Gastroesophageal sphincter (tissue), 4 donors: ENCODE results near the gene EXOC6B. TPM values are rescaled to one million over a fixed set of nuclear protein-coding genes. Genes with fewer than 3 reads are reported as not detected.
A peak's percentile ranks its signal among the peaks of the same experiment; 100 is the strongest.

Experiments
- ATAC-seq: fragments of 150-250 bp; one replicate; pipeline ENCODE4 v1.9.1; 2016; ENCODE audit warnings: mild to moderate bottlenecking, moderate library complexity
- H3K27ac ChIP-seq, 4 donors: fragments of 200-600 bp; sonication (generic) in 3 of 4; 1 replicate in 3 of 4; 2 replicates in 1 of 4; pipeline ENCODE4 v1.5.1; 2016 to 2019
- H3K27me3 ChIP-seq: fragments of 200-600 bp; sonication (generic); one replicate; pipeline ENCODE4 v1.5.1; 2019
- H3K36me3 ChIP-seq, 2 donors: fragments of 200-600 bp; sonication (generic); one replicate each; pipeline ENCODE4 v1.5.1; 2019; ENCODE audit warnings: control low read depth in 1 of 2
- H3K4me1 ChIP-seq, 3 donors: fragments of 200-600 bp; sonication (generic); 1 replicate in 2 of 3; 2 replicates in 1 of 3; pipeline ENCODE4 v1.5.1; 2016 to 2019; ENCODE audit warnings: control low read depth in 2 of 3
- H3K4me3 ChIP-seq, 2 donors: fragments of 200-600 bp; sonication (generic); one replicate each; pipeline ENCODE4 v1.5.1; 2019; ENCODE audit warnings: mild to moderate bottlenecking in 1 of 2, moderate library complexity in 1 of 2
- H3K9me3 ChIP-seq, 3 donors: fragments of 200-600 bp; sonication (generic); one replicate each; pipeline ENCODE4 v1.5.1; 2017 to 2019; ENCODE audit warnings: control low read depth in 2 of 3
- CTCF ChIP-seq, 4 experiments: fragments of 200-600 bp in 2 of 4; fragments of 450-650 bp in 2 of 4; sonication (generic) in 1 of 4; IDR thresholded peaks; one replicate each; pipeline ENCODE4 v1.5.1; 2017 to 2019; ENCODE audit warnings: antibody characterized with exemption in 4 of 4, mild to moderate bottlenecking in 2 of 4, moderate library complexity in 2 of 4
- EP300 ChIP-seq: sonication (generic); formaldehyde crosslinking; IDR thresholded peaks from one replicate; pipeline ENCODE4 v1.6.1; 2017; ENCODE audit warnings: antibody characterized with exemption, mild to moderate bottlenecking
- POLR2A ChIP-seq, 2 donors: fragments of 450-650 bp; IDR thresholded peaks; one replicate each; pipeline ENCODE4 v1.6.1; 2017; ENCODE audit warnings: antibody characterized with exemption in 2 of 2, mild to moderate bottlenecking in 2 of 2, moderate library complexity in 1 of 2
- POLR2AphosphoS5 ChIP-seq: sonication (generic); formaldehyde crosslinking; IDR thresholded peaks from one replicate; pipeline ENCODE4 v1.6.1; 2017; ENCODE audit warnings: antibody characterized with exemption
- WGBS, 2 donors: methylation state at CpG; one replicate each; pipeline ENCODE4 v1.1.5; 2018; ENCODE audit warnings: low coverage in 1 of 2; 5-methylcytosine and 5-hydroxymethylcytosine counted together
- total RNA-seq, 4 donors: library from RNA; depleted of rRNA; stranded (reverse); fragments of >200 nt; gene quantifications; one replicate each; pipeline ENCODE4 v1.1.0, GENCODE V29; 2016

The EXOC6B gene
- total RNA-seq, 4 donors from 2014 or later = 35.3 to 47.2 (median 41.2) TPM

GRCh38 chr2:72139471-72139873 lies 686.4 kb downstream of the EXOC6B start:
- no peak for ATAC-seq

GRCh38 chr2:72138921-72139381 lies 686.9 kb downstream of the EXOC6B start:
- peaks cover 21% of the 10 kb centered on the region for H3K27me3 ChIP-seq
- H3K4me1 ChIP-seq = peaks cover 0 to 38% (median 22%) of the 10 kb centered on the region in 3 donors
- ATAC-seq = no peak
- no peak overlapping the region for H3K27ac ChIP-seq
- WGBS, 2 donors = 83% methylated on average over 1 of the region's 14 CpGs; no CpG with 5 or more reads in 1 of the 2 donors
- no peaks in the 10 kb centered on the region for H3K9me3 ChIP-seq
- TF ChIP-seq CTCF (IDR thresholded peaks at IDR 0.05) = no peak
- TF ChIP-seq POLR2A (IDR thresholded peaks at IDR 0.05) = no peak
- no peak for TF ChIP-seq POLR2AphosphoS5
- TF ChIP-seq EP300 = no peak
- no peaks in the 10 kb centered on the region for H3K36me3 ChIP-seq
- no peak overlapping the region for H3K4me3 ChIP-seq

More at GRCh38 chr2:72139471-72139873, 686.4 kb downstream of the EXOC6B start:
- Histone ChIP-seq H3K36me3 (no peaks in the 10 kb centered on the region), H3K4me3 (no peak overlapping the region), H3K27ac (no peak overlapping the region), H3K27me3 (peaks cover 25% of the 10 kb centered on the region), H3K9me3 (no peaks in the 10 kb centered on the region), H3K4me1 (peaks cover 0 to 43% (median 27%) of the 10 kb centered on the region in 3 donors)
- 100% methylated on average over 2 of the region's 8 CpGs; no CpG with 5 or more reads in 1 of the 2 donors for WGBS, 2 donors
- TF ChIP-seq CTCF (IDR thresholded peaks at IDR 0.05) (no peak), POLR2A (IDR thresholded peaks at IDR 0.05) (no peak), POLR2AphosphoS5 (no peak), EP300 (no peak)

GRCh38 chr2:72138011-72138881 lies 687.6 kb downstream of the EXOC6B start:
- Histone ChIP-seq H3K36me3 (no peaks in the 10 kb centered on the region), H3K4me3 (no peak overlapping the region), H3K4me1 (peaks cover 0 to 31% (median 15%) of the 10 kb centered on the region in 3 donors), H3K27ac (no peak overlapping the region), H3K9me3 (no peaks in the 10 kb centered on the region), H3K27me3 (peaks cover 16% of the 10 kb centered on the region)
- ATAC-seq = no peak
- WGBS, 2 donors = 80% methylated on average over 2 of the region's 24 CpGs; no CpG with 5 or more reads in 1 of the 2 donors
- no peak for TF ChIP-seq EP300
- no peak for TF ChIP-seq POLR2A (IDR thresholded peaks at IDR 0.05)
- no peak for TF ChIP-seq CTCF (IDR thresholded peaks at IDR 0.05)
- TF ChIP-seq POLR2AphosphoS5 = no peak

- peak; percentile 44 for ATAC-seq
- H3K4me3 ChIP-seq = no peak overlapping the region
- WGBS, 2 donors = 0% methylated on average over 1 of the region's 10 CpGs; no CpG with 5 or more reads in 1 of the 2 donors
- no peak overlapping the region for H3K27ac ChIP-seq
- H3K9me3 ChIP-seq = no peaks in the 10 kb centered on the region
- peaks cover 0 to 24% (median 10%) of the 10 kb centered on the region in 3 donors for H3K4me1 ChIP-seq
- peak in 3 of 4 experiments; percentile 64 to 92 (median 73) for TF ChIP-seq CTCF (IDR thresholded peaks at IDR 0.05)
- TF ChIP-seq POLR2A (IDR thresholded peaks at IDR 0.05) = no peak
- peaks cover 22% of the 10 kb centered on the region for H3K27me3 ChIP-seq
- no peaks in the 10 kb centered on the region for H3K36me3 ChIP-seq
Observed at GRCh38 chr2:72137498-72138010, 688.3 kb downstream of the EXOC6B start.
